Lower lobe of right lung (tissue), 2 donors: ENCODE measurements around the gene PCDHGB7. TPM values are rescaled to one million over a fixed set of nuclear protein-coding genes. Genes with fewer than 3 reads are reported as not detected.
"Not testable (repeated sequence)": the region's sequence is repeated elsewhere in the genome, so short reads cannot be mapped to it uniquely, and the experiment has no call there.

ENCODE experiments used
- ATAC-seq, 2 donors: fragments of 200-7000 bp; cut with Tn5 transposase; one replicate each; pipeline ENCODE4 v1.9.1; 2020 to 2022; ENCODE audit warnings: mild to moderate bottlenecking in 2 of 2, moderate library complexity in 2 of 2
- DNase-seq: peaks from one replicate; pipeline ENCODE4 v3.0.0-alpha.2; 2020
- H3K27ac ChIP-seq: fragments of 200-600 bp; one replicate; pipeline ENCODE4 v1.8.0; 2022
- H3K27me3 ChIP-seq: fragments of 200-600 bp; one replicate; pipeline ENCODE4 v1.8.0; 2022; ENCODE audit warnings: low read depth
- H3K36me3 ChIP-seq: fragments of 200-600 bp; one replicate; pipeline ENCODE4 v1.8.0; 2022; ENCODE audit warnings: mild to moderate bottlenecking
- H3K4me1 ChIP-seq: fragments of 200-600 bp; one replicate; pipeline ENCODE4 v1.8.0; 2022
- H3K4me3 ChIP-seq: fragments of 200-600 bp; one replicate; pipeline ENCODE4 v1.8.0; 2022; ENCODE audit warnings: mild to moderate bottlenecking
- H3K9me3 ChIP-seq: fragments of 200-600 bp; one replicate; pipeline ENCODE4 v1.8.0; 2022
- CTCF ChIP-seq: fragments of 200-600 bp; IDR thresholded peaks from one replicate; pipeline ENCODE4 v1.8.0; 2022; ENCODE audit warnings: antibody characterized with exemption, mild to moderate bottlenecking
- intact Hi-C: fragments of 100-400 bp; cut with DNase I; formaldehyde crosslinking; loops from one replicate; pipeline ENCODE4 v1.11.0; 2022
- total RNA-seq: library from RNA; stranded (reverse); fragmentation: NEBNext Ultra II Directional; extraction: Animal tissue kit (Norgen Biotek cat#: 25700); gene quantifications from one replicate; pipeline ENCODE4 v1.2.1, GENCODE V29; 2021
- donor health status: DM: no; HTN: yes; CAD: no; lungs with severe emphysema.

PCDHGB7 gene
- total RNA-seq, 1 donor from 2014 or later: 15.9 TPM

DNA sequence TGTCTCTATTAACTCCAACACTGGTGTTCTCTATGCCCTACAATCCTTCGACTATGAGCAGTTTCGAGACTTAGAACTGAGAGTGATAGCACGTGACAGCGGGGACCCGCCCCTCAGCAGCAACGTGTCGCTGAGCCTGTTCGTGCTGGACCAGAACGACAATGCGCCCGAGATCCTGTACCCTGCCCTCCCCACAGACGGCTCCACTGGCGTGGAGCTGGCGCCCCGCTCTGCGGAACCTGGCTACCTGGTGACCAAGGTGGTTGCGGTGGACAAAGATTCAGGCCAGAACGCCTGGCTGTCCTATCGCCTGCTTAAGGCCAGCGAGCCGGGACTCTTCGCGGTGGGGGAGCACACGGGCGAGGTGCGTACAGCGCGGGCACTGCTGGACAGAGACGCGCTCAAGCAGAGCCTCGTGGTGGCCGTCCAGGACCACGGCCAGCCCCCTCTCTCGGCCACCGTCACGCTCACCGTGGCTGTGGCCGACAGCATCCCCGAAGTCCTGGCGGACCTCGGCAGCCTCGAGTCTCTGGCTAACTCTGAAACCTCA, 5.3 kb downstream of the PCDHGB7 start:
- Histone ChIP-seq H3K4me3 (no peak overlapping the region), H3K9me3 (peaks cover 97% of the 10 kb centered on the region), H3K4me1 (no peaks in the 10 kb centered on the region), H3K27ac (no peak overlapping the region), H3K36me3 (no peaks in the 10 kb centered on the region), H3K27me3 (peaks cover 12% of the 10 kb centered on the region)
- ATAC-seq (no peak), DNase-seq (no peak)
- no peak for TF ChIP-seq CTCF
- intact Hi-C loops: no loop called here

DNA sequence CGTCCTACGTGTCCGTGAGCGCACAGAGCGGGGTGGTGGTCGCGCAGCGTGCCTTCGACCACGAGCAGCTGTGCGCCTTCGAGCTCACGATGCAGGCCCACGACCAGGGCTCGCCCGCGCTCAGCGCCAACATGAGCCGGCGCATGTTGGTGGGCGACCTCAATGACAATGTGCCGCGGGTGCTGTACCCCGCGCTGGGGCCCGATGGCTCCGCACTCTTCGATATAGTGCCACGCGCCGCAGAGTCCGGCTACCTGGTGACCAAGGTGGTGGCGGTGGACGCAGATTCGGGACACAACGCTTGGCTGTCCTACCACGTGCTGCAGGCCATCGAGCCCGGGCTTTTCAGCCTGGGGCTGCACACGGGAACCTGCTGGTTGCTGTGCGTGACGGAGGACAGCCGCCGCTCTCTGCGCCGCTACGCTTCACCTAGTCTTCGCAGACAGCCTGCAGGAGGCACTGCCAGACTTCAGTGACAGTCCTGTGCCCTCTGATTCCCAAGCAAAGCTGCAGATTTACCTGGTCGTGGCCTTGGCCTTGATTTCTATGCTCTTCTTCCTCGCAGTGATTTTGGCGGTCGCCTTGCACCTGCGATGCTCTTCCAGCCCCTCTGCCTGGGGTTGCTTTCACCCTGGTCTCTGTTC, 10.4 kb downstream of the PCDHGB7 start:
- no peak for ATAC-seq
- H3K36me3 ChIP-seq: no peaks in the 10 kb centered on the region
- intact Hi-C loops: no loop called here
- no peaks in the 10 kb centered on the region for H3K4me1 ChIP-seq
- no peak for TF ChIP-seq CTCF
- H3K27ac ChIP-seq: no peak overlapping the region
- no peak for DNase-seq
- peaks cover 91% of the 10 kb centered on the region for H3K9me3 ChIP-seq
- no peak overlapping the region for H3K4me3 ChIP-seq
- H3K27me3 ChIP-seq: peaks cover 11% of the 10 kb centered on the region

- peak within 1 kb of the TSS; percentile 28 for H3K4me3 ChIP-seq
- no peak within 1 kb of the TSS for H3K27ac ChIP-seq
- H3K27me3 ChIP-seq: peaks cover 11% of the 10 kb centered on the region
- ATAC-seq (peak; percentile 35 to 78), DNase-seq (no peak)
- no peaks in the 10 kb centered on the region for H3K36me3 ChIP-seq
- peak; percentile 35 for TF ChIP-seq CTCF
- intact Hi-C loops: no loop called here
- H3K9me3 ChIP-seq: peaks cover 85% of the 10 kb centered on the region
- no peaks in the 10 kb centered on the region for H3K4me1 ChIP-seq
Observed at GRCh38 chr5:141430332-141431113, 13.0 kb downstream of the PCDHGB7 start, which contains the start of gene PCDHGA12. Gene PCDHGA12 (plus strand): TSS chr5:141430507. CDS start chr5:141430760, 253 bp downstream.

DNA sequence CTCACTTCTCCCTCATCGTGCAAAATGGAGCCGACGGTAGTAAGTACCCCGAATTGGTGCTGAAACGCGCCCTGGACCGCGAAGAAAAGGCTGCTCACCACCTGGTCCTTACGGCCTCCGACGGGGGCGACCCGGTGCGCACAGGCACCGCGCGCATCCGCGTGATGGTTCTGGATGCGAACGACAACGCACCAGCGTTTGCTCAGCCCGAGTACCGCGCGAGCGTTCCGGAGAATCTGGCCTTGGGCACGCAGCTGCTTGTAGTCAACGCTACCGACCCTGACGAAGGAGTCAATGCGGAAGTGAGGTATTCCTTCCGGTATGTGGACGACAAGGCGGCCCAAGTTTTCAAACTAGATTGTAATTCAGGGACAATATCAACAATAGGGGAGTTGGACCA, 13.8 kb downstream of the PCDHGB7 start:
- DNase-seq: no peak
- peak in 1 of 2 donors; percentile 42 for ATAC-seq
- no peaks in the 10 kb centered on the region for H3K4me1 ChIP-seq
- TF ChIP-seq CTCF: no peak
- intact Hi-C loops: no loop called here
- H3K27ac ChIP-seq: no peak overlapping the region
- H3K9me3 ChIP-seq: peaks cover 84% of the 10 kb centered on the region
- H3K4me3 ChIP-seq: peak overlapping the region; percentile 28
- H3K36me3 ChIP-seq: no peaks in the 10 kb centered on the region
- peaks cover 11% of the 10 kb centered on the region for H3K27me3 ChIP-seq

DNA sequence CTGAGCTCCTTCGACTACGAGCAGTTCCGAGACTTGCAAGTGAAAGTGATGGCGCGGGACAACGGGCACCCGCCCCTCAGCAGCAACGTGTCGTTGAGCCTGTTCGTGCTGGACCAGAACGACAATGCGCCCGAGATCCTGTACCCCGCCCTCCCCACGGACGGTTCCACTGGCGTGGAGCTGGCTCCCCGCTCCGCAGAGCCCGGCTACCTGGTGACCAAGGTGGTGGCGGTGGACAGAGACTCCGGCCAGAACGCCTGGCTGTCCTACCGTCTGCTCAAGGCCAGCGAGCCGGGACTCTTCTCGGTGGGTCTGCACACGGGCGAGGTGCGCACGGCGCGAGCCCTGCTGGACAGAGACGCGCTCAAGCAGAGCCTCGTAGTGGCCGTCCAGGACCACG, 14.8 kb downstream of the PCDHGB7 start:
- H3K27ac ChIP-seq, H3K36me3 ChIP-seq, ATAC-seq, intact Hi-C loops, H3K4me3 ChIP-seq, DNase-seq, H3K4me1 ChIP-seq: not testable (repeated sequence)
- Histone ChIP-seq H3K9me3 (peaks cover 82% of the 10 kb centered on the region), H3K27me3 (peaks cover 11% of the 10 kb centered on the region)

GRCh38 chr5:141432726-141433125, 15.2 kb downstream of the PCDHGB7 start:
- H3K27ac ChIP-seq, H3K4me3 ChIP-seq, ATAC-seq, H3K36me3 ChIP-seq, DNase-seq, H3K4me1 ChIP-seq, intact Hi-C loops: not testable (repeated sequence)
- Histone ChIP-seq H3K9me3 (peaks cover 78% of the 10 kb centered on the region), H3K27me3 (peaks cover 11% of the 10 kb centered on the region)
